Heart right ventricle (tissue), 16 donors: ENCODE data around the gene HABP2. TPM values are rescaled to one million over a fixed set of nuclear protein-coding genes. Genes with fewer than 3 reads are reported as not detected.

Experiments
- ATAC-seq, 8 donors: fragments of 200-7000 bp; cut with Tn5 transposase; one replicate each; pipeline ENCODE4 v1.9.1; 2020; ENCODE audit warnings: mild to moderate bottlenecking in 8 of 8, moderate library complexity in 8 of 8, moderate number of reproducible peaks in 1 of 8
- DNase-seq, 2 donors: peaks; one replicate each; pipeline ENCODE4 v3.0.0-alpha.2; 2020
- H3K27ac ChIP-seq, 10 donors: fragments of 200-600 bp; sonication (generic) in 2 of 10; one replicate each; pipeline versions ENCODE4 v1.5.0 to v1.8.0; 2020 to 2022; ENCODE audit warnings: mild to moderate bottlenecking in 3 of 10
- H3K27me3 ChIP-seq, 7 donors: fragments of 200-600 bp; one replicate each; pipeline ENCODE4 v1.8.0; 2021 to 2022; ENCODE audit warnings: mild to moderate bottlenecking in 2 of 7
- H3K36me3 ChIP-seq, 9 donors: fragments of 200-600 bp; sonication (generic) in 1 of 9; one replicate each; pipeline versions ENCODE4 v1.5.0 to v1.8.0; 2020 to 2022; ENCODE audit warnings: mild to moderate bottlenecking in 2 of 9
- H3K4me1 ChIP-seq, 9 donors: fragments of 200-600 bp; sonication (generic) in 1 of 9; one replicate each; pipeline versions ENCODE4 v1.5.0 to v1.8.0; 2020 to 2022; ENCODE audit warnings: mild to moderate bottlenecking in 4 of 9
- H3K4me3 ChIP-seq, 10 donors: fragments of 200-600 bp; sonication (generic) in 2 of 10; one replicate each; pipeline versions ENCODE4 v1.5.0 to v1.8.0; 2020 to 2022; ENCODE audit warnings: mild to moderate bottlenecking in 7 of 10, moderate library complexity in 2 of 10
- H3K9me3 ChIP-seq, 11 donors: fragments of 200-600 bp in 10 of 11; sonication (generic) in 2 of 11; one replicate each; pipeline versions ENCODE4 v1.5.0 to v1.8.0; 2013 to 2022; ENCODE audit warnings: mild to moderate bottlenecking in 2 of 11, control low read depth in 1 of 11, moderate library complexity in 1 of 11
- CTCF ChIP-seq, 9 donors: fragments of 200-600 bp; sonication (generic) in 2 of 9; IDR thresholded peaks; one replicate each; pipeline versions ENCODE4 v1.5.0 to v1.8.0; 2021 to 2022; ENCODE audit warnings: antibody characterized with exemption in 9 of 9, mild to moderate bottlenecking in 5 of 9, moderate library complexity in 1 of 9
- WGBS, 2 donors: extraction: QIAGEN DNeasy Blood & Tissue Kit; methylation state at CpG; one replicate each; pipeline ENCODE4 v1.1.7; 2013; ENCODE audit warnings: inconsistent platforms in 1 of 2; 5-methylcytosine and 5-hydroxymethylcytosine counted together
- intact Hi-C, 10 donors: fragments of 100-400 bp; cut with DNase I; formaldehyde crosslinking; loops; one replicate each; pipeline versions ENCODE4 v1.11.1 to v1.14.2; 2022
- polyA plus RNA-seq, 2 donors: library from polyadenylated mRNA; stranded (reverse); fragments of 200-250 nt; gene quantifications; one replicate each; pipeline ENCODE4 v1.2.3, GENCODE V29; 2013
- total RNA-seq, 10 donors: library from RNA; stranded (reverse); fragmentation: NEBNext Ultra II Directional in 3 of 10; extraction: Animal tissue kit (Norgen Biotek cat#: 25700) in 3 of 10; gene quantifications; one replicate each; pipeline versions ENCODE4 v1.2.1 to v1.2.4, GENCODE V29; 2021 to 2023
- donor health status: Arrhythmogenic right ventricular cardiomyopathy.
- donor health status: ischemic (EF 13 %, LVEDD 7.1; RV severe dilation, severe dysfunction).
- donor health status: healthy with polysubstance abuse.
- donor health status: DM: no; HTN: yes; CAD: no.
- donor health status: DM: no; HTN: no; CAD: no.
- donor health status: ischemic (EF 25% LVEDD 6.9; RV normal size, moderate dysfunction).
- donor health status: ischemic (EF 25% LVEDD 5.7; RV mildly dilated, moderate dysfunction).
- donor health status: healthy.
- donor health status: DM: yes; HTN: yes; CAD: no.
- donor health status: Ischemic cardiomyopathy.
- donor health status: ischemic (EF 35%, LVEDD 5.7; RV mildly dilated, moderate dysfunction).
- donor health status: nonischemic (EF 11% LVEDD 7.7; RV severe dilation, severe dysfunction).
- donor health status: DM: yes; HTN: yes; CAD: no.
- donor health status: PGD.
- donor health status: ischemic (EF 29% LVEDD 5.4; RV normal size, mild dysfunction).
- donor health status: nonischemic (EF 23%, LVEDD 6.1; RV moderate dilation, normal function).

Gene HABP2
- total and polyA plus RNA-seq, 12 donors, result 0.12 to 0.51 TPM; not detected in 10

DNA sequence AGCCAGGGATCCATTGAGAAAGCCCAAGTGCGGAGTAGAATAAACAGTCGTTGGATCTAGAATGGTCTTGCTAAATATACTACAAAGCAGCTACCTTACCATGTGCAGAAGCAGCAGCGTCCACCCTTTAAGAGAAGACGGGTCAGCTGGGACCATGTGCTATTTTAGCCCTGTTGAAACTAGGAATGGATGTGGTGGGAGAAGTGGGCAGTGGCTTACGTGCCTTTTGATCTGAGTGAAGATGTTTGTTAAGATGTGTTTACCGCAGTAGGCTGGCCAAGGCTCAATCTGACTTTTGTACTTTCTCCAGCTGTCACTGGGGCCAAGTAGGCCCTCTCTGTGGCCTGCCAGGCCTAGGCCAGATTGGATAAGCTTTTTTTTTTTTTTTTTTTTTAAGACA is 9.2 kb downstream of the HABP2 start:
- ATAC-seq (no peak), DNase-seq (no peak)
- Histone ChIP-seq H3K27me3 (peaks cover 0 to 23% (median 8%) of the 10 kb centered on the region in 7 donors), H3K4me3 (no peak overlapping the region), H3K36me3 (no peaks in the 10 kb centered on the region), H3K27ac (no peak overlapping the region), H3K9me3 (no peaks in the 10 kb centered on the region), H3K4me1 (peaks cover 0 to 17% (median 7%) of the 10 kb centered on the region in 9 donors)
- intact Hi-C loops, result loop anchor here in 3 of 10 donors (5.0 to 10.0 kb wide), 3 partner anchors 435 to 1087 kb away; no protein-coding TSS in a partner anchor
- WGBS, 2 donors, result 81 to 89% methylated on average over 6 of the region's 6 CpGs
- no peak for TF ChIP-seq CTCF (IDR thresholded peaks at IDR 0.05)

DNA sequence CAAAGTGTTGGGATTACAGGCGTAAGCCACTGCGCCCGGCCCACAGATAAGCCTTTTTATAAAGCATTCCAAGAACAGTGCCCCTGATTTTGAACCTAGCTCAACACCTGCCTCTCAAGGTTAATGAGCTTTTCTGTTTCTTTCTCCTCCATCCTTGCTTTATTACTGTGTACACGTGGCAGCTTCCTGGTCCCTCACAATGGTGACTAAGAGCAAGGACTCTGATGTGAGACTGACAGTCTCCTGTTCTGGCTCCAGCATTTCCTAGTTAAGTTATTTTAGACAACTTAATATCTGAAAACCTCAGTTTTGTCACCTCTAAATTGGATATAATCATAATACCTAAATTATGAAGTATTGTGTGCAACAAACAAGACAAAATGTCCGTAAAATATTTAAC is 9.9 kb downstream of the HABP2 start:
- intact Hi-C loops, result loop anchor here in 3 of 10 donors (5.0 to 10.0 kb wide), 3 partner anchors 435 to 1088 kb away; no protein-coding TSS in a partner anchor
- Histone ChIP-seq H3K36me3 (no peaks in the 10 kb centered on the region), H3K4me3 (no peak overlapping the region), H3K9me3 (no peaks in the 10 kb centered on the region), H3K27me3 (peaks cover 0 to 18% (median 8%) of the 10 kb centered on the region in 7 donors), H3K27ac (no peak overlapping the region), H3K4me1 (peaks cover 0 to 13% (median 3%) of the 10 kb centered on the region in 9 donors)
- WGBS, 2 donors, result 82 to 94% methylated on average over 5 of the region's 5 CpGs
- ATAC-seq (no peak), DNase-seq (no peak)
- no peak for TF ChIP-seq CTCF (IDR thresholded peaks at IDR 0.05)

GRCh38 chr10:113563306-113564088 is 10.6 kb downstream of the HABP2 start:
- intact Hi-C loops, result loop anchor here in 3 of 10 donors (5.0 to 10.0 kb wide), 3 partner anchors 436 to 1089 kb away; no protein-coding TSS in a partner anchor
- H3K27ac ChIP-seq, result no peak overlapping the region
- WGBS, 2 donors, result 8 to 10% methylated on average over 18 of the region's 18 CpGs
- ATAC-seq (peak; percentile 76 to 92 (median 86)), DNase-seq (peak; percentile 55 to 79)
- peaks cover 0 to 5% (median 0%) of the 10 kb centered on the region in 9 donors for H3K4me1 ChIP-seq
- H3K27me3 ChIP-seq, result peaks cover 0 to 15% (median 5%) of the 10 kb centered on the region in 7 donors
- H3K4me3 ChIP-seq, result peak overlapping the region in 8 of 10 donors; percentile 21 to 55 (median 46)
- TF ChIP-seq CTCF (IDR thresholded peaks at IDR 0.05), result peak; percentile 92 to 99 (median 98)
- no peaks in the 10 kb centered on the region for H3K9me3 ChIP-seq
- no peaks in the 10 kb centered on the region for H3K36me3 ChIP-seq

DNA sequence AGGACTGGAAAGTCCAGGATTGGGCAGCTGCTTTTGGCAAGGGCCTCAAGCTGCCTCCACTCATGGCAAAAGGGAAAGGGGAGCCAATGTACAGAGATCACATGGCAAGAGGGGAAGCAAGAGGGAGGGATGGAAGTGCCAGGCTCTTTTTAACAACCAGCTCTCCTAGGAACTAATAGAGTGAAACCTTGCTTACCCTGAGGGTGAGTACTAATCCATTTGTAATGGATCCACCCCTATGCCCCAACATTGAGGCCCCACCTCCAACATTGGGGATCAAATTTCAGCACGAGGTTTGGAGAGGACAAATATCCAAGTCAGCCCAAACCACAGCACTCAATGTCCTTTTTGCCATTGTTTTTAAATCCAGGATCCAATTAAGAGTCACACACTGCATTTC is 12.5 kb downstream of the HABP2 start:
- Histone ChIP-seq H3K4me3 (no peak overlapping the region), H3K9me3 (no peaks in the 10 kb centered on the region), H3K36me3 (no peaks in the 10 kb centered on the region), H3K27ac (no peak overlapping the region), H3K27me3 (peaks cover 0 to 6% (median 0%) of the 10 kb centered on the region in 7 donors), H3K4me1 (peaks cover 0 to 8% (median 0%) of the 10 kb centered on the region in 9 donors)
- intact Hi-C loops, result loop anchor here in 1 of 10 donors (10.0 kb wide), 1 partner anchor 1091 kb away; no protein-coding TSS in a partner anchor
- no peak for TF ChIP-seq CTCF (IDR thresholded peaks at IDR 0.05)
- WGBS, 2 donors, result 8 to 13% methylated on average over 1 of the region's 1 CpG
- ATAC-seq (no peak), DNase-seq (no peak)
